Measurements from ENCODE around the gene ARF3. TPM values are rescaled to one million over a fixed set of nuclear protein-coding genes. Genes with fewer than 3 reads are reported as not detected.
A peak's percentile ranks its signal among the peaks of the same experiment; 100 is the strongest.

Gene ARF3
- total RNA-seq, 2 experiments from 2014 or later = 58.3 to 67.6 TPM

DNA sequence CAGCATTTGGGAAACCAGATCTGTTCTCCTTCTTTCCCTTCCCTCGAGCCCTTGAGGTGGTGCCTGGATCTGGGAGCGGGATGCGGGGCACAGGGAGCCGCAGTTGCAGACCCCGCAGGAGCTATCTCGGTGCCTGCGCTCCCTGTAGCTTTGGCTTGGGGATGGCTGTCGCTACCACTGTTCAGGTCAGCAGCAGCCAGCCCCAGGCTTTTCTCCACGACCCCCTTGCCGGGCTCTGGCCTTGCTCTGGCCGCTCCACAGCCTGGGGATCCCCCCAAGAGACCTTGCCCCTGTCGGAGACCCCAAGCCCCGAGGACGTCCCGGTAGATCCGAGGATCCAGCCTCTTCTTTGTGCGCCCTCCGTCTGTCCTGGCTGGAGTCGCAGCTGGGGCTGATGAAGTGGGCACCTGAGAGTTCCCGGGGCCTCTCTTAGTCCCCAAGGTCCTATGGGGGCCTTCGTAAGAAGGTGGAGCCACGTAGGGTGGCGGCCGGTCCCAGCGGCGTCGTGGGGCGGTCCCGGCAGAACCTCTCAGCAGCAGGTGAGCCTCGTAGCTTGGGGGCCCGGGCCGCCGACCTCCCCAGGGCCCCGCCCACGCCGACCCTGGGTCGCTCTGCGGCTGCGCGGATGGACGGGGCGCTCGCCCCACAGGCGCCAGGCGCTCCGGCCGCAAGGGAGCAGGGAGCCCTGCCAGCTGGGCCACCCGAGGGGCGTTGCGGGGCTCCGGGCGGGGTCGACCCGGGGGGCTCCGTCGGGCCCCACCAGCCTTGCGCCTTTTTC, 40.6 kb upstream of the ARF3 start:
- peak; percentile 10 for ATAC-seq
- Mint-ChIP-seq H3K4me3 (peak overlapping the region; percentile 40), H3K27ac (no peak overlapping the region), H3K27me3 (peaks cover 38% of the 10 kb centered on the region), H3K4me1 (ENCODE audit: low read depth) (peaks cover 28% of the 10 kb centered on the region), H3K36me3 (ENCODE audit: low read depth) (peaks cover 24% of the 10 kb centered on the region), H3K9me3 (no peaks in the 10 kb centered on the region)
- ChIA-PET CTCF (interaction anchor here (0.8 to 21.6 kb wide), 18 partner anchors 8 to 237 kb away, joined by 3 to 896 read pairs (median 10); partner anchors contain the start of genes ARF3, DDX23, DHH and PRKAG1), POLR2A (interaction anchor here (0.7 to 2.3 kb wide), 15 partner anchors 14 to 132 kb away, joined by 3 to 10 read pairs (median 3); partner anchors contain the start of genes KMT2D and WNT1)
- TF ChIP-seq, protein P1, sequence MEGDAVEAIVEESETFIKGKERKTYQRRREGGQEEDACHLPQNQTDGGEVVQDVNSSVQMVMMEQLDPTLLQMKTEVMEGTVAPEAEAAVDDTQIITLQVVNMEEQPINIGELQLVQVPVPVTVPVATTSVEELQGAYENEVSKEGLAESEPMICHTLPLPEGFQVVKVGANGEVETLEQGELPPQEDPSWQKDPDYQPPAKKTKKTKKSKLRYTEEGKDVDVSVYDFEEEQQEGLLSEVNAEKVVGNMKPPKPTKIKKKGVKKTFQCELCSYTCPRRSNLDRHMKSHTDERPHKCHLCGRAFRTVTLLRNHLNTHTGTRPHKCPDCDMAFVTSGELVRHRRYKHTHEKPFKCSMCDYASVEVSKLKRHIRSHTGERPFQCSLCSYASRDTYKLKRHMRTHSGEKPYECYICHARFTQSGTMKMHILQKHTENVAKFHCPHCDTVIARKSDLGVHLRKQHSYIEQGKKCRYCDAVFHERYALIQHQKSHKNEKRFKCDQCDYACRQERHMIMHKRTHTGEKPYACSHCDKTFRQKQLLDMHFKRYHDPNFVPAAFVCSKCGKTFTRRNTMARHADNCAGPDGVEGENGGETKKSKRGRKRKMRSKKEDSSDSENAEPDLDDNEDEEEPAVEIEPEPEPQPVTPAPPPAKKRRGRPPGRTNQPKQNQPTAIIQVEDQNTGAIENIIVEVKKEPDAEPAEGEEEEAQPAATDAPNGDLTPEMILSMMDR (IDR thresholded peaks at IDR 0.05) = no peak
- intact Hi-C loops (cut with micrococcal nuclease) = loop anchor here (5.0 kb wide), 1 partner anchor 94 kb away; the partner anchor contains the start of gene DHH
- DNase-seq = peak; percentile 57

GRCh38 chr12:48996794-48997718, 39.8 kb upstream of the ARF3 start:
- POLR2A ChIA-PET = interaction anchor here (0.6 to 1.5 kb wide), 12 partner anchors 13 to 991 kb away, joined by 3 to 10 read pairs (median 3); partner anchors contain the start of genes KMT2D and WNT1
- H3K4me1 Mint-ChIP-seq (ENCODE audit: low read depth) = peaks cover 28% of the 10 kb centered on the region

GRCh38 chr12:48995086-48995879, 38.0 kb upstream of the ARF3 start:
- intact Hi-C loops (cut with micrococcal nuclease) = loop anchor here (5.0 kb wide), 1 partner anchor 97 kb away; the partner anchor contains the start of gene DHH
- CTCF ChIA-PET = interaction anchor here (1.1 to 21.6 kb wide), 14 partner anchors 13 to 143 kb away, joined by 3 to 896 read pairs (median 6); partner anchors contain the start of genes ARF3, DDX23, DHH and WNT1
- H3K4me3 Mint-ChIP-seq = no peak overlapping the region

More at GRCh38 chr12:48996794-48997718, 39.8 kb upstream of the ARF3 start:
- peak; percentile 31 for ATAC-seq
- peaks cover 40% of the 10 kb centered on the region for H3K27me3 Mint-ChIP-seq
- TF ChIP-seq, protein P1 (IDR thresholded peaks at IDR 0.05) = peak; percentile 58
- CTCF ChIA-PET = interaction anchor here (0.6 to 21.6 kb wide), 27 partner anchors 8 to 238 kb away, joined by 3 to 896 read pairs (median 7); partner anchors contain the start of genes ARF3, DDX23, DHH and PRKAG1
- peaks cover 16% of the 10 kb centered on the region for H3K36me3 Mint-ChIP-seq (ENCODE audit: low read depth)
- no peak overlapping the region for H3K27ac Mint-ChIP-seq
- peak overlapping the region; percentile 40 for H3K4me3 Mint-ChIP-seq
- peak; percentile 79 for DNase-seq
- no peaks in the 10 kb centered on the region for H3K9me3 Mint-ChIP-seq
- intact Hi-C loops (cut with micrococcal nuclease) = loop anchor here (5.0 kb wide), 1 partner anchor 95 kb away; the partner anchor contains the start of gene DHH

More at GRCh38 chr12:48995086-48995879, 38.0 kb upstream of the ARF3 start:
- DNase-seq = peak; percentile 71
- TF ChIP-seq, protein P1 (IDR thresholded peaks at IDR 0.05) = peak; percentile 84
- Mint-ChIP-seq H3K9me3 (no peaks in the 10 kb centered on the region), H3K27me3 (peaks cover 39% of the 10 kb centered on the region), H3K27ac (no peak overlapping the region), H3K36me3 (ENCODE audit: low read depth) (peaks cover 2% of the 10 kb centered on the region), H3K4me1 (ENCODE audit: low read depth) (peaks cover 24% of the 10 kb centered on the region)
- ATAC-seq = no peak
- POLR2A ChIA-PET = interaction anchor here (0.7 to 1.9 kb wide), 3 partner anchors 17 to 143 kb away, joined by 3 to 5 read pairs (median 3); partner anchors contain the start of genes PRKAG1 and WNT1

Data from activated CD8-positive, alpha-beta T cell treated with anti-CD3 and anti-CD28 coated beads for 36 hours (primary cell).